Subcutaneous adipose tissue (tissue), 4 donors: Measurements from ENCODE around the gene VPS36. TPM values are rescaled to one million over a fixed set of nuclear protein-coding genes. Genes with fewer than 3 reads are reported as not detected.

Experiments
- CTCF ChIP-seq: fragments of 450-650 bp; IDR thresholded peaks from one replicate; pipeline ENCODE4 v1.5.1; 2016; ENCODE audit warnings: low read depth, mild to moderate bottlenecking, control low read depth, antibody characterized with exemption, moderate library complexity
- total RNA-seq, 4 donors: library from RNA; depleted of rRNA; stranded (reverse); fragments of >200 nt; gene quantifications; one replicate each; pipeline ENCODE4 v1.1.0, GENCODE V29; 2016

The VPS36 gene, protein sequence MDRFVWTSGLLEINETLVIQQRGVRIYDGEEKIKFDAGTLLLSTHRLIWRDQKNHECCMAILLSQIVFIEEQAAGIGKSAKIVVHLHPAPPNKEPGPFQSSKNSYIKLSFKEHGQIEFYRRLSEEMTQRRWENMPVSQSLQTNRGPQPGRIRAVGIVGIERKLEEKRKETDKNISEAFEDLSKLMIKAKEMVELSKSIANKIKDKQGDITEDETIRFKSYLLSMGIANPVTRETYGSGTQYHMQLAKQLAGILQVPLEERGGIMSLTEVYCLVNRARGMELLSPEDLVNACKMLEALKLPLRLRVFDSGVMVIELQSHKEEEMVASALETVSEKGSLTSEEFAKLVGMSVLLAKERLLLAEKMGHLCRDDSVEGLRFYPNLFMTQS
- total RNA-seq, result 10 to 100 TPM; 34.9 to 72.9 (median 42.7) TPM

GRCh38 chr13:52450012-52450792 is at the start of gene VPS36:
TSS of gene VPS36 (minus strand) at chr13:52450634. CDS start at chr13:52450594, 40 bp downstream.
- no peak for TF ChIP-seq CTCF

DNA sequence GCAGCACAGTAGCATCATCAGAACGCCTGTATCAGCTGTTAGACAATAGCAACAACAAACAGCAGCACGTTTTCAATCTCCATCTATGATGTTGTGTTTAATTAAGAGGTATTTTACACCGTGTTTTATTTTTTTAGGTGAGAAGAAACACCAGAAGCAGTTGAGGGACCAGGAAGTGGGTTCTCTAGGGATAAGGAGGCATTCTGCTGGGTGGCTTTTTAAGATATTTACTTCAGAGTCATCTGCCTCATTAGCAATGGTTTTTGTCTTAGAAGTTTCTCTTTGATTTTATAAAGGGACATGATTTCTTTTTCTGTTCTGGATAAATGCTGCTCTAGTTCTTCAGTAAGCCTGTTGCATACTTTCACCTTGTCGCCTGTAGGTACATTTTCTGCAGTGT is 13.1 kb upstream of the VPS36 start:
- TF ChIP-seq CTCF, result no peak

- no peak for TF ChIP-seq CTCF
Measured at GRCh38 chr13:52461265-52461664, 10.8 kb upstream of the VPS36 start.

GRCh38 chr13:52459668-52460067 is 9.2 kb upstream of the VPS36 start:
- no peak for TF ChIP-seq CTCF

GRCh38 chr13:52455677-52456041 is 5.2 kb upstream of the VPS36 start:
- no peak for TF ChIP-seq CTCF

DNA sequence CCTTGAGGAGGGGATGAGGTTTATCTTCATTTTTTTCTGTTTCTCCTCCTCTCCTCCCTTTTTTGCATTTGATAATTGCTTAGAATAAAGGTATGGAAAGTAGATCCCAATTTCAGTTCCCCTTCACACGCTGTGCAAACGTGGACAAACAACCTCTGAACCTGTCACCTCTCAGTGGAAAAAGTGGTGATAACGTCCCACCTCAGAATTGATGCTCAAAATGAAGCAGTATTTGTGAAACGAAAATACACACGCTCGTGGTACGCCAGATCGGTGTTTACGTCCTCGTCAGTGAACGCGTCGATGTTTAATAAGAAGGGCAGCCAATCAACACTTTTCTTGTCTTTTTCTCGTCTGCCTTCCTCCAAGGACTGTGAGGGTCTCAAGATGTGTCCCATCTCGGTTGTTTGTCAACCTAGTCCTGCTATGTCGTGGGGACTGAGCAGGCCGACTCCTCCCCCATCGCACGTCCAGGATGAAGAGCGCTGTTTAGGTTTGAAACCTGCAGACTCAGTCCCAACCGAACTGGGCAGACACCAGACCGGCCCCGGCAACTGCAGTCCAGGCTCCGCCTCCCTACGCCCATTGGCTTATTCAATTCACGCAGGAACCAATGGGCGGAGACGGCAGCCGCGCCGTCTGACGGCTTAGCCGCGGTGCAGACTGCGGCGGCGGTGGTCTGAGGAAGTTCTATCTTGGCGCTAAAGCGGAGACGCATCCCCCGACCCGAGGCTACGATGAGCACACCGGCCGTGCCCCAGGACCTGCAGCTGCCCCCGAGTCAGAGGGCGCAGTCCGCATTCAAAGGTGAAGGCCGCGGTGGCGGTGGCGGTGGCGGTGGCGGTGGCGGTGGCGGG is 4.6 kb upstream of the VPS36 start, which contains the start of gene CKAP2:
TSS of gene CKAP2 (plus strand) at position 659 of the 857 bp plus-strand sequence. CDS start at position 738, 79 bp downstream.
- TF ChIP-seq CTCF, result no peak
